Stimulated activated CD8-positive, alpha-beta memory T cell treated with anti-CD3 and anti-CD28 coated beads, Interleukin-7, amount 100 ng/mL, for 1 hour (primary cell): ENCODE results near the gene CELA3A.
"Not testable (repeated sequence)": the region's sequence is repeated elsewhere in the genome, so short reads cannot be mapped to it uniquely, and the experiment has no call there.

ENCODE experiments used
- DNase-seq, 2 donors: peaks; one replicate each; pipeline ENCODE4 v3.0.0-alpha.2; 2020; ENCODE audit warnings: low read depth in 2 of 2

CELA3A gene

GRCh38 chr1:22001409-22001808, at the start of gene CELA3A:
Gene CELA3A (plus strand): TSS chr1:22001657. CDS start chr1:22001675, 18 bp downstream.
- DNase-seq = no peak

- DNase-seq = no peak
Measured at GRCh38 chr1:21952786-21953520, 48.5 kb upstream of the CELA3A start.

GRCh38 chr1:21955058-21955457, 46.4 kb upstream of the CELA3A start:
- DNase-seq = no peak

- no peak for DNase-seq
Measured at GRCh38 chr1:21955501-21956281, 45.8 kb upstream of the CELA3A start.

GRCh38 chr1:21956720-21957552, 44.5 kb upstream of the CELA3A start:
- peak in 1 of 2 donors; percentile 5 for DNase-seq

GRCh38 chr1:21961337-21961736, 40.1 kb upstream of the CELA3A start:
- DNase-seq = no peak

GRCh38 chr1:21961799-21962198, 39.7 kb upstream of the CELA3A start:
- DNase-seq = no peak

GRCh38 chr1:21963477-21964217, 37.8 kb upstream of the CELA3A start:
- DNase-seq = peak; percentile 58 to 72

- no peak for DNase-seq
Measured at GRCh38 chr1:21966247-21967000, 35.0 kb upstream of the CELA3A start.

- not testable (repeated sequence) for DNase-seq
Measured at GRCh38 chr1:21967216-21967615, 34.2 kb upstream of the CELA3A start.

- DNase-seq = not testable (repeated sequence)
Measured at GRCh38 chr1:21969066-21969465, 32.4 kb upstream of the CELA3A start.

- DNase-seq = not testable (repeated sequence)
Measured at GRCh38 chr1:21970523-21970922, 30.9 kb upstream of the CELA3A start.

GRCh38 chr1:21972973-21973441, 28.4 kb upstream of the CELA3A start:
- not testable (repeated sequence) for DNase-seq

GRCh38 chr1:21973948-21974347, 27.5 kb upstream of the CELA3A start:
- DNase-seq = not testable (repeated sequence)

GRCh38 chr1:21974699-21975098, 26.8 kb upstream of the CELA3A start:
- DNase-seq = not testable (repeated sequence)

- DNase-seq = not testable (repeated sequence)
Measured at GRCh38 chr1:21975296-21975695, 26.2 kb upstream of the CELA3A start.

GRCh38 chr1:21976703-21977239, 24.7 kb upstream of the CELA3A start, which contains the start of gene CELA3B:
Gene CELA3B (plus strand): TSS chr1:21977022. CDS start chr1:21977040, 18 bp downstream.
- not testable (repeated sequence) for DNase-seq

- not testable (repeated sequence) for DNase-seq
Measured at GRCh38 chr1:21978209-21978608, 23.2 kb upstream of the CELA3A start.

- not testable (repeated sequence) for DNase-seq
Measured at GRCh38 chr1:21980515-21981220, 20.8 kb upstream of the CELA3A start.
